A549 treated with DMSO at 1 μM for 4 hours (cell line): ENCODE results near the gene PGRMC1. TPM values are rescaled to one million over a fixed set of nuclear protein-coding genes. Genes with fewer than 3 reads are reported as not detected.

Experiments
- total RNA-seq: library from RNA; stranded (reverse); fragments of 200-300 nt; extraction: Qiagen RNA extraction; gene quantifications from 5 replicates; pipeline ENCODE4 v1.2.3, GENCODE V29; 2022; ENCODE audit warnings: low read depth

The PGRMC1 gene
- total RNA-seq: 148 to 178 TPM (median 162 TPM) in 5 replicates

GRCh38 chrX:119235872-119236622 lies at the start of gene PGRMC1:
Gene PGRMC1 (plus strand): TSS chrX:119236285. CDS start chrX:119236364, 79 bp downstream.

Other genes with a start within 250 kb of the PGRMC1 start
- gene CT47C1, start 163.3 kb upstream of the PGRMC1 start, total RNA-seq: not detected in 5 replicates
- 0.01 TPM in 1 of 5 replicates, not detected in the others for gene KIAA1210, start 108.5 kb upstream of the PGRMC1 start, total RNA-seq
- gene SLC25A43, start 163.1 kb downstream of the PGRMC1 start, total RNA-seq: 22.6 to 35.2 TPM (median 32.5 TPM) in 5 replicates
- 721 to 779 TPM (median 753 TPM) in 5 replicates for gene SLC25A5, start 232.2 kb downstream of the PGRMC1 start, total RNA-seq